GM19324 (cell line): ENCODE data around the gene SIX2.
"Not testable (repeated sequence)": the region's sequence is repeated elsewhere in the genome, so short reads cannot be mapped to it uniquely, and the experiment has no call there.

Experiments used
- ATAC-seq: cut with Tn5 transposase; IDR thresholded peaks from one replicate; pipeline ENCODE4 v1.9.1; 2021; ENCODE audit warnings: mild to moderate bottlenecking, moderate library complexity; ENCODE audit not compliant: unreplicated experiment, low FRiP score

The SIX2 gene

GRCh38 chr2:45009303-45009927, at the start of gene SIX2:
TSS of gene SIX2 (minus strand) at chr2:45009452. CDS start at chr2:45009110, 342 bp downstream.
- no peak for ATAC-seq

GRCh38 chr2:45055162-45055605, 45.9 kb upstream of the SIX2 start:
- no peak for ATAC-seq

GRCh38 chr2:45053966-45054365, 44.7 kb upstream of the SIX2 start:
- ATAC-seq = no peak

- no peak for ATAC-seq
These were observed 43.2 kb upstream of the SIX2 start for GRCh38 chr2:45052388-45052928.

GRCh38 chr2:45049569-45050336, 40.5 kb upstream of the SIX2 start:
- no peak for ATAC-seq

GRCh38 chr2:45047301-45047700, 38.0 kb upstream of the SIX2 start:
- no peak for ATAC-seq

- no peak for ATAC-seq
These were observed 37.5 kb upstream of the SIX2 start for GRCh38 chr2:45046786-45047185.

GRCh38 chr2:45045706-45046105, 36.5 kb upstream of the SIX2 start:
- no peak for ATAC-seq

- no peak for ATAC-seq
These were observed 35.7 kb upstream of the SIX2 start for GRCh38 chr2:45044916-45045315.

GRCh38 chr2:45043174-45043573, 33.9 kb upstream of the SIX2 start:
- ATAC-seq = no peak

GRCh38 chr2:45042401-45042800, 33.1 kb upstream of the SIX2 start:
- no peak for ATAC-seq

- ATAC-seq = no peak
These were observed 31.5 kb upstream of the SIX2 start for GRCh38 chr2:45040786-45041185.

- not testable (repeated sequence) for ATAC-seq
These were observed 30.6 kb upstream of the SIX2 start for GRCh38 chr2:45039804-45040203.

GRCh38 chr2:45038861-45039260, 29.6 kb upstream of the SIX2 start:
- not testable (repeated sequence) for ATAC-seq

- no peak for ATAC-seq
These were observed 24.1 kb upstream of the SIX2 start for GRCh38 chr2:45033302-45033701.

- ATAC-seq = no peak
These were observed 21.8 kb upstream of the SIX2 start for GRCh38 chr2:45031028-45031427.

- no peak for ATAC-seq
These were observed 21.3 kb upstream of the SIX2 start for GRCh38 chr2:45030553-45030952.

- ATAC-seq = no peak
These were observed 20.0 kb upstream of the SIX2 start for GRCh38 chr2:45029215-45029614.

- no peak for ATAC-seq
These were observed 19.0 kb upstream of the SIX2 start for GRCh38 chr2:45028276-45028675.

GRCh38 chr2:45026924-45027450, 17.7 kb upstream of the SIX2 start:
- ATAC-seq = no peak

- no peak for ATAC-seq
These were observed 15.5 kb upstream of the SIX2 start for GRCh38 chr2:45024600-45025291.
